RCC 7860 (cell line): ENCODE measurements around the gene SEL1L3.

ENCODE experiments used
- DNase-seq: peaks from one replicate; pipeline ENCODE4 v3.0.0-alpha.2; 2015; ENCODE audit warnings: low spot score
- FAIRE-seq: peaks from 2 replicates; lab custom pipeline; 2012; peaks lifted over from hg19 to GRCh38; lab: Jason Lieb, UNC

SEL1L3 gene

DNA sequence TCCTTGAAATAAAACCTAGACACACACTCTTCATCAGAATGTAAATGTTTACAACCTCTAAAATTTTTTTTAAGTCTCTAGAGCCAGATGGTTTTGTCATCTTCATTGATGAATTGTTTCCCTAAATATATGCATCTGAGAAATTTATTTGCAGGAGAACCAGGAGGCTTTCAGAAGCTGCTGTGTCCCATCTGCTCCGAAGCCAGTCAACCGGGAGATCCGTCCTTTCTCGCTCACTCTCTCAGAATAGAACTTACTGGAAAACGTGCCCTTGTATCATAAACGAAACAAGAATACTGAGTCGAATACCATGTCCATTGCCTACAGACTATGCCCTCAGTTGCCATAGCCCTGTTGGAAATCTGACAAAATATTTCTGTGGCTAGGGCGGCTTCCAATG is 103.7 kb downstream of the SEL1L3 start:
- FAIRE-seq (no peak), DNase-seq (no peak)

DNA sequence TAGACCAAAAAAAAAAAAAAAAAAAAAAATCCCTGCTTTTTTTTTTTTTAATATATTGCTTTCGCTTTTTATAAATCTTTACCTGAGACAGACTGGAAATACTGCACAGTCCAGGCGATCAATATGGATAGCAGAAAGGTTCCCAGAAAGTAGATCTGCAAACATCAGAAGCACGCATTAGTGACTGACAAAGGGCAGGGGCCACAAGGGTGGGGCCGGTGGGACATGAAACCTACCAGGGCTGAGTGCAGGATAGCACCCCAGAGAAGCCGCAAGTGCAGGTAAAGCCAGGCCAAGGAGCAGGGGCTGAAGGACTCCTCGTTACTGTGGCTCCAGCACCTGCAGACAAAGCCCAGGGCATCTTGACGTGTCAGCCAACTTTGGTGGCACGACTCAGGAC is 105.3 kb downstream of the SEL1L3 start:
- no peak for DNase-seq
- FAIRE-seq, result no peak

DNA sequence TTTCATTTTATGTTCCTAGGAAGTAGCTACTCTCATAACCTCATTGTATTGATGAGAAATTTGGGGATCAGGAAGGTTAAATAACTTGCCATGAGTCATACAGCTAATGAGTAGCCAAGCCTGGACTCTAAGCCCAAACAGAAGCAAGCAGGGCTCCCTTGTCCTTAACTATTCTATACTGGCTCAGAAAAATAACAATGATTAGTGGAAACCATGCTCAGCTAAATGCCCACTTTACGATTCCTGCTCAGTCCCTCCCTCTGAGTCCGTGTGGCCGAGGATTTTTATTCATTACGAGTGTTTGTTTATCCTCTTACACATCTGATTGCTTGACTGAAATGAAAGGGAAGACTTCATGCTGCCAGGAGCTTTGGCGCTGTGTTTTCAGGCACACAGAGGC is 106.3 kb downstream of the SEL1L3 start:
- peak; percentile 2 for FAIRE-seq
- no peak for DNase-seq

DNA sequence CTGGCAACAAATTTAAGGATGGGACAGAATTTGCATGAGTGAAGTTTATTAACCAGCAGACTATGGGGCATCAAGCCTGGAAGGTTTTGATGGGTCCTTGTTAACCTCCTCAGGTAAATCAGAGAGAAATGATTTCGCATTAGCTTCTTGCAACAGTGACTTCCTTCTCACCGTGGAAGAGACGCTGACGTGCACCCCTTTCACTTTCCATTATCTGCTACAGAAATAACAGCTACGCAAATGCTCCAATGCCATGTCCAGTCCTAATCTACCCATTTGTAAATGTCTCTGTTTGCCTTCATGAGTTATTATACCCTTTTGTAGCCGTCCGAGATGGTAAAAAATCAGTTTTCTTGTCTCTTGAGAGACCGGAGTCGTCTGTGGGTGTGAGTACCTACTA is 106.9 kb downstream of the SEL1L3 start:
- FAIRE-seq, result no peak

DNA sequence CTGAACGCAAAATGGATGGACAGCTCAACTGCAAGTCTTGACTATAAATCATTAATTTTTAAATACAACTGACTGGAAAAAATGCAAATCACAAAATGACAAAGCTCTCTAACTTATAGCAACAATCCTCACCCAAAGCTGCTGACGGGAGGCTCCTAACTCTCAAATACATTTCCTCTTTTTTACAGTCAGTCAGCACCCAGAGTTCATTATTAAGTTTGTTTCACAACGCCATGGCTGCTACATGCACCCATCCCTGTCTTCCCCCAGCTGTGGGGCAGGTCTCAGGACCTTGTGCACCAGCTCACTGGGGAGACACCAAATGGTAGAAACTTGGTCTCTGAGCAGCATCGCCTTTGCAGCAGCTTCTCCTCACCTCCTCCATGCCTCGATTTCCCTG is 109.5 kb downstream of the SEL1L3 start:
- DNase-seq (no peak), FAIRE-seq (no peak)

More for the DNA sequence above, 106.9 kb downstream of the SEL1L3 start:
- no peak for DNase-seq

DNA sequence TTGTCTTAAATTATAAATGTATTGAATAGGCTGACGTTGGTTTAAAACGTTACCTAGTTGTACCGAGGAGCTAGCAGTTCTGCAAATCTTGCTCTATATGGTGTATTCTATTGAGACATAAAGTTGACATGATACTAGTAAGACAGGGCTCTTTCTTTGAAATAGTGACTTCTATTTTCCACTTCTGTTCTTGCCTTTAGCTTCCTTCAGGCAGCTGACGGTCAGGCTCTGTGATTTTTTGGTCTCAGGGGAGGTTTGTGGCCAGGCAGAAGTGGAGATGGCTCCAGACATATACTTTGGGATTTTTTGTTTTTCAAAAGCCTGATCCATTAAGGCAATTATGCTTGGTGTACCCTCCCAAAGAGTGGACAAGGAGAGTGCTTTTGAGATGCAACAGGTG is 111.9 kb downstream of the SEL1L3 start:
- no peak for FAIRE-seq
- DNase-seq, result no peak

DNA sequence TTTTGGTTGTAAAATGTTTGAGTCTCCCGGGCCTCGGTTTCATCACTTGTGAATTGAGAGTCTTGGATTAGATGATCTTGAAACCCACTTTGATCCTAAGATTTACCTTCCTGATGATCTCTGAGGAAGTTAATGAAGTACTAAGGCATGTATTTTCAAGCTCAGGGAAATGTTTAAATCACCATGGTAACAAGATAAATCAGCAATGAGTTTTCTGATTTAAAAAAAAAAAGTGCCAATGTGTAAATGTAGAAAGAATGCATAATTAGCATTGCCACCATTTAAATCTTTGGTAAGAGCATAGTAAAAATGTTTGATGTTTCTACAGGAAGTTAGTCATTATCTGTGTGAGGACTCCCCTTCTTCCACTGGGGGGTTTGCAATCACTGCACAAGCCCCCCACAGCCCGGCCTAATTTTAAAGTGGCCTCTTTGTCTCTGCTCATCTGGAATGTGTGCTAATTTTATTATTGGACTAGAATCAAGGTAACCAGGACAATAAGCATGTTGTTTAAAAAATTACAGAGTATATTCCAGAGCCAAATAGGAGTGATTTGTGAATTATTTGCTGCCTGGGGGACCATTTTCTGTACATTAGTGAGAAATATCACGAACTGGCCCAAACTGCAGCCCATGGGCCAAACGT is 113.5 kb downstream of the SEL1L3 start:
- FAIRE-seq (no peak), DNase-seq (no peak)

DNA sequence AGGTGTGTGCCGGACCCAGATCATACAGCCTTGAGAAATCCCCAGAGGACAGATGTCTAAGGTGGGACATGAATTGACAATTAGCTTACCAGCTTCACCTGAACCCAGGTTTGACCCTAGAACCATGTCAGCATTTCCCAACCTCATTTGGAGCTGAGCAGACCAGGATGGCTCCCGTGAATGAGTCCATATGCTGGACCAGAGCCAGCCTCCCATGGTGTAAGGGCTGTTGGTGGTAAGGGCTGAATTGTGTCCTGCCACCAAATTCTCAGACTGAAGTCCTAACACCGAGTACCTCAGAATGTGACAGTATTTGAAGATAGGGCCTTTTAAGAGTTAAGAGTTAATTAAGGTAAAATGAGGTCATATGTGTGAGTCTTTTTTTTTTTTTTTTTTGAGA is 118.8 kb downstream of the SEL1L3 start:
- FAIRE-seq (no peak), DNase-seq (no peak)

DNA sequence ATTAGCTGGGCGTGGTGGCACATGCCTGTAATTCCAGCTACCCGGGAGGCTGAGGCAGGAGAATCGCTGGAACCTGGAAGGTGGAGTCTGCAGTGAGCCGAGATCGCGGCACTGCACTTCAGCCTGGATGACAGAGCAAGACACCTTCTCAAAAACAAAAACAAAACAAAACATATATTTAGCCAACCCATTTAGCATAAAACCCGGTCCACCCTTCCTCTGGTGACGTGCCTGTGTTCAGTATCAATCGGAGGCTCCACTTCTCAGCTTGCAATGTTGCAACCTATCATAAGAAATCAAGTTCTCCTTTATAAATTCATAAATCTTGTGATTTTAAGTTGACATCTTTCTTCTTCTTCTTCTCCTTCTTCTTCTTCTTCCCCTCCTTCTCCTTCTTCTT is 133.2 kb downstream of the SEL1L3 start:
- DNase-seq (no peak), FAIRE-seq (no peak)

DNA sequence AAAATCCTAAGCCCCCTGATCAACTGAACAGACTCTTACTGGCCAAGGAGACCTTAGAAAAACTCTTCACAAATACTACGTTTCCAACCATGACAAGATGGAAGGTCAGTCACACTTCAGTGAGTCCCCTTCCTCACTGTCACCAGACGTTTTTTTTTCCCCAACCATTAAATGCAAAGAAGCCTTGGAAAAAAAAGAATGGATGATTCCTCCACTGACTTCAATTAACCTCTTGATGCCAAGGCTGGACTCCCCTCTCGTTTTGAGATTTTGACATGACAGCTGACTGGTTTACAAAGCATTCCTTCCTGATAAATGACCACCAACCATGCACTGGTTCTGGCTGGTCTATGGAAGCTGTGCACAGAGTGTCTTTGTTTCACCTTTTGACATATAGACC is 133.9 kb downstream of the SEL1L3 start:
- FAIRE-seq (no peak), DNase-seq (no peak)

DNA sequence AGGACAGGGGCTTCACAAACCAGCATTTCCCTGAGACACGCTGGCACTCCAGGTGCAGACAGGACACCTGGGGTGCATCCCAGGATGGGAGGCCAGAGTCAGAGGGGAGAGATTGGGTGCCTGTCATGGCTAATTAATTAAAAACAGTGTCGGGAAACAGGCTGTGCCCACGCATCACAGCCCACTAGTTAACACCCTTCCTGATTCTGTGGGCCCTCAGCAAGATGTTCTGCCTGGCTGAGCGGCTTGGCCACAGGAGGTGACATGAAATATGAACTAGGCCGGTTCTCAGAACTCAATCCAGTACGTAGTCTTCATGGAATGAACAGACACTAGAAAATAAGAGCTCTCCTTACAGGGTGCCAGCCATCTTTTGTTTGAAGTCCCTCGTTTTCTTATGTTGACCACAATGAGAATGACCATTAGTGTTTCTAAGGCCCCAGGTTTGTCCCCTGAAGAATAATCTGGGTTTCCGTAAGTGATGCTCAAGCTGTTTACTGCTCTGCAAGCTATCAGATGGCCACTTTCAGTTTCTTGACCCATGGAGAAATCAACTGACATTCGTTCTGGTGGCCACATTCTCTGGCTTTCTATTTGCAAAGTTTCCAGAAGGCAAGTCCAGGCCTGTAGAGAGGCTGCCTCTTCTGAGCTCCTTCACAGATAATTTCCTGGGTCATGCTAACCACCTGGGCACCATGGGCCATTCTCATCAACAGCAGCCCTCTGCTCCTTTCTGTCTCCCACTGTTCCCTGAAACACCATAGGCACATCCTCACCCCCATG is 134.9 kb downstream of the SEL1L3 start:
- DNase-seq (no peak), FAIRE-seq (no peak)

DNA sequence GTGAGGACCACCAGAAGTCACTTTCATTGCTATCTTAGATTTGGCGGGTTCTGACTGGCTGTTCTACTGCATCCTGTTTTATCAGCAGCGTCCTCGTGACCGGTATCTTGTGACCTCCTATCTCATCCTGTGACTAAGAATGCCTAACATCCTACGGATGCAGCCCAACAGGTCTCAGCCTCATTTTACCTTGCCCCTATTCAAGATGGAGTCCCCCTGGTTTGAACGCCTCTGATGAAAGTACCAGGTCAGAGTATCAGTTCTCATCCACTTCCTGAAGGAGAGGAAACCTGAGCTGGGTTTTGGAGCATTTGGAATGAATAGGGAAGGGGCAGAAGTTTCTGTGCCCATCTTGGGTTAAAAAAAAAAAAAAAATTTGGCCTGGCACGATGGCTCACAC is 136.9 kb downstream of the SEL1L3 start:
- DNase-seq (no peak), FAIRE-seq (no peak)

DNA sequence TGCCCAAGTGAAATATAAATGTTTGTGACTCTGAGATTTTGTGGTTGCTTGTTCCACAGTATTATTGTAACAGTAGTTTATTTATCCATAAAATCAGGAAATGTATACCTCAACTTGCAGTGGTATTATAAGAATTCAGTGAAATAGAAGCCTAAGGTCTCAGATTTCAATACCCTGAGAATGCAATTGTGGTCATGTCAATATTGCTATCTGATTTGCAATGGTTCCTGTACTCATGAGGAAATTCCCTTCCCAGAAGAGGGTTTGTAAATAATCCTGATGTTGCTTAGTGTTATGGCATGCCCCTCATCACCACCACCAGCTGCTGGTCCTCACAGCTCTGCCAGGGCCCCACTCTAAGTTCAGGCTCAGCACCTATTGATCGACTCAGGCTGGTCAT is 139.4 kb downstream of the SEL1L3 start:
- DNase-seq (no peak), FAIRE-seq (no peak)

DNA sequence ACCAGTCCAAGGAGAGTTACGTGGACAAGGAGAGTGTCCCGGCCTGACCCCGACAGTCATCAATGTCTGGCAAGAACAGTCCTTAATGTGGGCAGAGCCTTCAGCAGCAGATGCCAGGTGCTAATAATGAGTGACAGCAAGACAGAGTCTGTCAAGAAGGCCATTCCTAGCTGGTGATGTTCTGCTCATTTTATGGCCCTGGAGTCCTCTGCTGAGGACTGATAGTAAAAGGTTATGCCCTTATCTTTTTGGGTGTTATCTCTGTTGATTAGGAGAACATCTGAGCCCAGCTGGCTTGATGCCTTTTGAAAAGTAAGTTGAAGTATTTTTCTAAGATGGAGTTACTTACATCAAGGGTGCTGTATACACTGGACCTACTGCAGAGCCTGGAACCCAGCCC is 139.8 kb downstream of the SEL1L3 start:
- DNase-seq (no peak), FAIRE-seq (no peak)

DNA sequence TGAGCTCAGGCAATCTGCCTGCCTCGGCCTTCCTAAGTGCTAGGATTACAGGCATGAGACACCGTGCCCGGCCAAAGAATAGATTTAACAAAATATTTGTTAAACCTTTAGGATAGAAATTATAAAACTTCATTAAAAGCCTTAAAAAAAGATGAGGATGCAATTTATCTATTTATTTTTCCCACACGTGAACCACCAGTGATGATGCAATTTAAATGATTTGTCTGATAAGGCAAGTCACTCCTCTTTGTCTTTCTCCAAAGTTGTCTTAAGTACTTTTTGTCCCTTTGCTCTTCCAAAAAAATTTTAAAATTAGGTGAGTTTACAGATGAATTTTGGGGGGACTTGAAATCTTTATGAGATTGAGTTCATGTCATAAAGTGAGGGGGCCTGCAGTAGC is 149.0 kb downstream of the SEL1L3 start:
- FAIRE-seq (no peak), DNase-seq (no peak)

DNA sequence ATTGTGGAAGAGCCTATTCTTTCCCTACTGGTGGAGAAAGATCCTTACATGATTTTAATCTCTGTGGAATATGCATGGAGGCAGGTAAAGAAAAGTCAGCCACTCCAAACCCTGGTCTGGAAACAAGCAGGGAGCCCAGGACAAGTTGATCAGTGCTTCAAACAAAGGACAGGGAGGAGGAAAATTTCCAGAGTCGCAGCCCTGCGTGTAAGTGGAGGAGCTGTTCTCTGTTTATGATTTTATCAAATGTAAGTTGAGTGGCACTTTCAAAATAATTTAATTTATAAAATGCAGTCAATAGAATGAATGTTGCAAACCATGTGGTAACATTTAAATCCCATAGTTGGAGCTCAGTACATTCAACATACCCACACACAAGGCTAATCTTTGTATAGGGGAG is 150.2 kb downstream of the SEL1L3 start:
- no peak for FAIRE-seq
- DNase-seq, result no peak

DNA sequence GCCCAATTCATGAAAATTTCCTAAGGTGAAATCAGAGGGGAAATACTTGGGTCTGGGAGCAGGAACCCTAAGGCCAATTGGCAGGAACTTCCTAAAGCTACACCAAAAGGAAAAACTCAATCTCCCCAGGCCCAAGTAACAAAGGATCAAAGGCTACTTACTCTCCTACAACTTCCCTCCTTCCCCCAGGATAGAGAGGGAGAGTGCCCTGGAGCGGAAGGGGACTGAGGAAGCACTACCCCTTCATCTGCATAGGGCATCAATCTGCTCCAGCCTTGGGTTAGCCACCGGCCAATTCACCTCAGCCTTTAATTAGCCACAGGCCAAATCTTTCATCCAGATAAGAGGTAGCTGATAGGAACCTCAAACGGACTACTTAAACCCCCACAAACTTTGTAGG is 152.2 kb downstream of the SEL1L3 start:
- no peak for FAIRE-seq
- no peak for DNase-seq

DNA sequence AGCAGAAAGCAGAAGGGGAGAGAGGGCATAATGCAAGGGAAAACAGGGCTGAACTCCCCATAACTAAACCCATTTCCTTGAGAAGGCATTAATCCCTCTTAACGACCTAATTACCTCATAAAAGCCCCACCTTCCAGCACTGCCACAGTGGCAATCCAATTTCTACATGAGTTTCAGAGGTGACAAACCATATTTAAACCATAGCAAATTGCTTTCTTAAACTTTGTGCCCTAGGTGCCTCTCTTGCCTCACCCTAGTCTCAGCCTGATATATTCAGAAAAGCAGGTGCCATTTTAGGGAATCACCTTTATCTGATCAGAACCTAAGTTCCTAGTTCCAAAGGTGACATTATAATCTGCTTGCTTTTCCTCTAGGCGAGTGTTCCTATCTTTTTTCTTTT is 158.3 kb downstream of the SEL1L3 start:
- no peak for FAIRE-seq
- DNase-seq, result no peak

DNA sequence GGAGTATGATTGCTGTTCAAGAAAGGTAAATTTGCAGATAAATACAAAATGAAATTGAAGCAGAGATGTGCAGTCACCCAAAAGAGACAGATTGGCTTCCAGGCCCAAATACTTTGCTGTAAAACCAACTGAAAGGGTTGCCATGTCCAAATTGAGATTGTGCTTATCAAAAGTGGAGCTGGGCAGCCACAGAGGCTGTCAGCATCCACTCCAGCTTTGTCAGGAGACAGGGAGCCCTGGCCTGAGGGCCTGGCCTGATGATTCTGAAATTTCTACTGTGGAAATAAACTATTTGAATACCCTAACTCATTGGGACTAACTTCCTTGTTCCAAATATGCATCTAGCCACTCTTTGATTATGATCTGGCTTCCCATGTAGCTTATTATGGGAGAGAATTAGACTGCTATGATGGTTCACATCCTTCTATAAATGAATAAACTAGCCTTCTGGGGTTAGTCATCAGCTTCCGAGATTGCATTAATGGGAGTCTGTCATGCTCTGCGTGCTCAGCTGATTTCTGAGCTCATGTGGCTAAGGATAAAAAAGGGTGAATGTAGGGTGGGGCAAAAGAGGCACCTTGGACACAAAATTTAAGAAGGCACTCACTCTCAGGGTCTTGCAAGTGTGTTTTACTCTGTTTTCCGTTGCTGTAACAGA is 158.9 kb downstream of the SEL1L3 start:
- peak; percentile 90 for FAIRE-seq

DNA sequence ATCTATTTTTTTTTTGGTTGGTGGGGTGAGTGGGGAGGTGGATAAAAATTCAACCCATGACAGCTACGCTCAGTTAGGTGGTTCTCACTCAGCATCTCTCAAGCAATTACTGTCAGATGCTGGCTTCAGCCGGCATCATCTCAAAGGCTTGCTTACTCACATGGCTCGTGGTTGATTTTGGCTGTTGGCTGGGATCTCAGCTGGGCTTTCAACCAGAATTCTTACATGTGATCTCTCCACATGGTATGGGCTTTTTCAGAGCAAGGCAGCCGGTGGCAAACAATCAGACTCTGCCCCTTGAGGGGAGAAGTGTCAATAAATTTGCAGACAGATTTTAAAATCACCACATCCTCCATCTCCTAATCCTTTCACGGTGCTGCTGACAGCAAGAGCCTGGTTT is 159.9 kb downstream of the SEL1L3 start:
- FAIRE-seq, result peak; percentile 70
- peak; percentile 30 for DNase-seq

More for the DNA sequence above, 158.9 kb downstream of the SEL1L3 start:
- DNase-seq, result peak; percentile 45

DNA sequence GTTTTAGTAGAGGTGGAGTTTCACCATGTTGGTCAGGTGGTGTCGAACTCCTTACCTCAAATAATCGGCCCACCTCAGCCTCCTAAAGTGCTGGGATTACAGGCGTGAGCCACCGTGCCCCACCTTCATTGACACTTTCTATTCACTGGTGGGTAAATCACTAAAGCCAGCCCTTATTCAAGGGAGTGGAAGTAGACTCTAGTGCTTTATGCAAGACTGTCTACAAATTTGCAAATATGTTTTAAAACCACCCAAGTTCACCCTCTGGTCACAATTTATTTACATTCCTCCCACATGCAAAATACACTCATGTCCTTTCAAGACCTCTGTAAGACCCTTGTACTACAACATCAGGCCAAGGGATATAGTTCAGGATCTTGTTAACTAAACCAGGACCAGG is 162.1 kb downstream of the SEL1L3 start:
- FAIRE-seq, result no peak

DNA sequence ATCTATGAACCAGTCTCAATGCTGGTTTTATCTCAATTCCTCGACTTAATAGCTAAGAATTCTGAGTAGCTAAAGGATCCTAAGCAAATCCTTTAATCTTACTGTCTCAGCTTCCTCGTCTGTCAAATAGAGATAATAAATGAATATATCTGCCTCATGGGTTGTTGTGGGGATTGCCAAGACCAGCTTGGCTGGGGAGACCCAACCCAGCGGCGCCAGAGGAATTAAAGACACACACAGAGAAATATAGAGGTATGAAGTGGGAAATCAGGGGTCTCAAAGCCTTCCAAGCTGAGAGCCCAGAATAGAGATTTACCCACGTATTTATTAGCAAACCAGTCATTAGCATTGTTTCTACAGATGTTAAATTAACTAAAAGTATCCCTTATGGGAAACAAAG is 165.3 kb downstream of the SEL1L3 start:
- no peak for FAIRE-seq
- no peak for DNase-seq

More for the DNA sequence above, 162.1 kb downstream of the SEL1L3 start:
- DNase-seq, result no peak
